GM23338 (cell line): Measurements from ENCODE around the gene MTARC2. TPM values are rescaled to one million over a fixed set of nuclear protein-coding genes. Genes with fewer than 3 reads are reported as not detected.

Experiments
- ATAC-seq: fragments of 200-7000 bp; cut with Tn5 transposase; 3 replicates; pipeline ENCODE4 v1.9.1; 2020
- DNase-seq: peaks from one replicate; pipeline ENCODE4 v3.0.0-alpha.2; 2015; ENCODE audit warnings: low spot score
- H2AFZ ChIP-seq: fragments of 200-600 bp; sonication (generic); 2 replicates; pipeline ENCODE4 v1.8.0; 2016; ENCODE audit warnings: antibody characterized with exemption, mild to moderate bottlenecking, moderate library complexity
- H3F3A ChIP-seq: fragments of 200-600 bp; sonication (generic); replicated peaks from 2 replicates; pipeline ENCODE4 v1.8.0; 2017; ENCODE audit warnings: antibody characterized with exemption, mixed run types, low read depth
- H3K27ac ChIP-seq: fragments of 200-600 bp; sonication (generic); 2 replicates; pipeline ENCODE4 v1.6.1; 2016; ENCODE audit warnings: low read depth
- H3K27me3 ChIP-seq: fragments of 200-600 bp; sonication (generic); 2 replicates; pipeline ENCODE4 v1.8.0; 2016; ENCODE audit warnings: mild to moderate bottlenecking, mixed run types, moderate library complexity; ENCODE audit not compliant: insufficient read depth
- H3K36me3 ChIP-seq: fragments of 200-600 bp; sonication (generic); 2 replicates; pipeline ENCODE4 v1.8.0; 2016; ENCODE audit warnings: mild to moderate bottlenecking; ENCODE audit not compliant: insufficient read depth
- H3K4me1 ChIP-seq: fragments of 200-600 bp; sonication (generic); 2 replicates; pipeline ENCODE4 v1.8.0; 2016; ENCODE audit warnings: mild to moderate bottlenecking, moderate library complexity; ENCODE audit not compliant: insufficient read depth
- H3K4me2 ChIP-seq: fragments of 200-600 bp; sonication (generic); 2 replicates; pipeline ENCODE4 v1.7.1; 2017; ENCODE audit warnings: mixed run types
- H3K4me3 ChIP-seq: fragments of 200-600 bp; sonication (generic); 2 replicates; pipeline ENCODE4 v1.6.1; 2016; ENCODE audit warnings: mixed run types
- H3K79me2 ChIP-seq: fragments of 200-600 bp; sonication (generic); replicated peaks from 2 replicates; pipeline ENCODE4 v1.8.0; 2017; ENCODE audit warnings: mild to moderate bottlenecking; ENCODE audit not compliant: insufficient read depth
- H3K9me2 ChIP-seq: fragments of 200-600 bp; sonication (generic); 2 replicates; pipeline ENCODE4 v1.8.0; 2017; ENCODE audit not compliant: insufficient read depth
- H4K20me1 ChIP-seq: fragments of 200-600 bp; sonication (generic); replicated peaks from 2 replicates; pipeline ENCODE4 v1.8.0; 2017; ENCODE audit warnings: mild to moderate bottlenecking; ENCODE audit not compliant: insufficient read depth
- H3K27ac Mint-ChIP-seq: 2 replicates; pipeline ENCODE4 v1.8.0; 2020; ENCODE audit warnings: inconsistent platforms, mild to moderate bottlenecking, moderate library complexity, mixed read lengths
- H3K27me3 Mint-ChIP-seq: 3 replicates; pipeline ENCODE4 v1.8.0; 2022; ENCODE audit warnings: low read depth, mild to moderate bottlenecking, moderate library complexity, mixed read lengths, inconsistent platforms; ENCODE audit not compliant: insufficient read depth, poor library complexity
- H3K36me3 Mint-ChIP-seq: 3 replicates; pipeline ENCODE4 v1.8.0; 2021; ENCODE audit warnings: low read depth, mild to moderate bottlenecking, inconsistent platforms, moderate library complexity, mixed read lengths
- H3K4me1 Mint-ChIP-seq: 3 replicates; pipeline ENCODE4 v1.8.0; 2020; ENCODE audit warnings: mild to moderate bottlenecking, inconsistent platforms, mixed read lengths
- H3K4me3 Mint-ChIP-seq: 3 replicates; pipeline ENCODE4 v1.8.0; 2021; ENCODE audit warnings: moderate library complexity, mild to moderate bottlenecking, inconsistent platforms, mixed read lengths
- H3K9me3 Mint-ChIP-seq: 3 replicates; pipeline ENCODE4 v1.8.0; 2020; ENCODE audit warnings: moderate library complexity, mild to moderate bottlenecking, inconsistent platforms, mixed read lengths
- CREB1 ChIP-seq: fragments of 250-450 bp; sonication (Bioruptor Pico); IDR thresholded peaks from 2 replicates; pipeline ENCODE4 v1.5.0; 2020; ENCODE audit warnings: low read depth, mild to moderate bottlenecking, moderate library complexity
- NANOG ChIP-seq: IDR thresholded peaks from 2 replicates; pipeline ENCODE4 v1.6.1; 2016; ENCODE audit warnings: antibody characterized with exemption, borderline replicate concordance
- polyA plus RNA-seq: library from polyadenylated mRNA; unstranded; fragments of >200 nt; fragmentation: Nextera tagmentation; extraction: Ambion mirVana; gene quantifications from 2 replicates; pipeline ENCODE4 v1.2.1, GENCODE V29; 2016
- total RNA-seq: library from RNA; depleted of rRNA; stranded (reverse); fragments of >200 nt; shearing (Covaris generic); gene quantifications from 2 replicates; pipeline ENCODE4 v1.2.3, GENCODE V29; 2014
- TF ChIP-seq, protein P1 (sequence below): IDR thresholded peaks from 2 replicates; pipeline ENCODE4 v1.6.1; 2016; ENCODE audit warnings: antibody characterized with exemption
- TF ChIP-seq, protein P2 (sequence below), 2 experiments: fragments of 200-600 bp in 1 of 2; sonication (generic) in 1 of 2; conservative IDR thresholded peaks; 2 replicates each; pipeline versions ENCODE4 v1.5.1 to v1.6.1; 2016 to 2017; ENCODE audit warnings: antibody characterized with exemption in 2 of 2, low read depth in 2 of 2, mild to moderate bottlenecking in 2 of 2, moderate library complexity in 1 of 2
- TF ChIP-seq, protein P3 (sequence below): fragments of 250-450 bp; sonication (Bioruptor Pico); IDR thresholded peaks from 2 replicates; pipeline ENCODE4 v1.5.0; 2020; ENCODE audit warnings: mild to moderate bottlenecking, moderate library complexity

Gene MTARC2
- total and polyA plus RNA-seq, 2 experiments from 2014 or later, result 4.1 to 8.0 TPM

DNA sequence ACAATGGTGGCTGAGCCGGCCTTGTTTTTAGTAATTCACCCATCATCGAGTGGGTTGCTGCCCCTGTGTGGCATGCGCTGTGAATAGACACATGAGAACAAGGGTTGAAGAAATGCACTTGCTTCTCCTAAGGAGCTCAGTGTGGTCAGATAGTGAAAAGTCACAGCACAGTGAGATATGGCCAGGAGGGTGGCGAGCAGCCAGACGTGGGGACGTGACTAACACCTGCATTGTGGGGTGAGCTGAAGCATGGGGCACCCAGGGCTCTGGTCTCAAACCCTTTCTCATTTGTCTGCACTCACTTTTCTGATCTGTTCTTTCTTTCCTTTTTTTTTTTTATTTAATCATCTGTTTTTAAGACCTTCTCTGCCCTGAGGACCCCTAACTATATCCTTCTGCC, 52.1 kb downstream of the MTARC2 start:
- no peak overlapping the region for H3K4me2 ChIP-seq
- H3K27ac ChIP-seq, result no peak overlapping the region
- H3K36me3 ChIP-seq, result no peaks in the 10 kb centered on the region; the same call in 1 of the 2 replicates
- Mint-ChIP-seq H3K4me3 (no peak overlapping the region), H3K27ac (no peak overlapping the region; the same call in 1 of the 2 replicates), H3K4me1 (peaks cover 4% of the 10 kb centered on the region; the same call in 1 of the 3 replicates), H3K27me3 (no peaks in the 10 kb centered on the region), H3K9me3 (no peaks in the 10 kb centered on the region), H3K36me3 (peaks cover 67% of the 10 kb centered on the region)
- H2AFZ ChIP-seq, result no peak overlapping the region
- ATAC-seq (no peak), DNase-seq (no peak)
- H3K27me3 ChIP-seq, result no peaks in the 10 kb centered on the region
- no peaks in the 10 kb centered on the region for H3K79me2 ChIP-seq
- no peaks in the 10 kb centered on the region for H3K9me2 ChIP-seq
- TF ChIP-seq NANOG (no peak), CREB1 (no peak)
- TF ChIP-seq, protein P1, sequence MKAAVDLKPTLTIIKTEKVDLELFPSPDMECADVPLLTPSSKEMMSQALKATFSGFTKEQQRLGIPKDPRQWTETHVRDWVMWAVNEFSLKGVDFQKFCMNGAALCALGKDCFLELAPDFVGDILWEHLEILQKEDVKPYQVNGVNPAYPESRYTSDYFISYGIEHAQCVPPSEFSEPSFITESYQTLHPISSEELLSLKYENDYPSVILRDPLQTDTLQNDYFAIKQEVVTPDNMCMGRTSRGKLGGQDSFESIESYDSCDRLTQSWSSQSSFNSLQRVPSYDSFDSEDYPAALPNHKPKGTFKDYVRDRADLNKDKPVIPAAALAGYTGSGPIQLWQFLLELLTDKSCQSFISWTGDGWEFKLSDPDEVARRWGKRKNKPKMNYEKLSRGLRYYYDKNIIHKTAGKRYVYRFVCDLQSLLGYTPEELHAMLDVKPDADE, result no peak
- H4K20me1 ChIP-seq, result peaks cover 3% of the 10 kb centered on the region; the same call in 1 of the 2 replicates
- H3K4me1 ChIP-seq, result no peaks in the 10 kb centered on the region
- H3F3A ChIP-seq, result no peaks in the 10 kb centered on the region
- H3K4me3 ChIP-seq, result no peak overlapping the region

DNA sequence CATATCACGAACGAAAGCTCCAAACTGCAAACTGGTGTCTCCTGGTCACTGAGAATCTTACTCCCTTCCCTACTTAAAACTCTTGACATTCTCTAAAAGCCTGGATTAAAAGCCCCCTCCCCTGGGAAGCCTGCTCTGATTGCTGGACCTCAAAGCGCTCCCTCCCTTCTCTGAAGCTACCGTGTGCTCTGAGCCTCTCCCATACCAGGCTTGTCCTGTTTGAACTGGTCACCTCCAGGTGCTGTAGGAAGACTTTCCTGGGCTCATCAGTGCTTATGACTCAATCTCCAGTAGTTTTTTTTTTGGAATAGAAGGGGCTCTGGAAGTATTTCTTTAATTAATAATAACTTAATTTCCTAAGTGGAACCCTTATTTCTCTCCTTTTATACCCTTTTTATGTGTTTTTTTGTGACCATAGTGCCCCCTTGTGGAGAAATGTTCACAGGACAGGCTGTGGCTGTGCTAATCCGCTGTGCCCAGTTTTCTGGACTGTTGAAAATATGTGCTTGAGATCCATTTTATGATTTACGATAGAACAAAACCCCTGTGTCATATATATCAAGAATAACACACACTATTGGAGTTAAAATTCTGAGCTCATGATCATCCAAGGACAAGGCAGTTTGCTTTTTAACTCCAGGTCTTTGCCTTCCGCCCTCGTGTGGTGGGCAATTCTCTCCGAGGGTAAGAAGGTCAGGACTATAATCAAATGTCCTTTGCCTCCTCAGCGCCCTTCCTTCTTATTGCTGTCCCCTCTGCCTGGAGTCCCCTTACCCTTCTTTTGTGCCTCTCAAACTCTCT, 55.5 kb downstream of the MTARC2 start:
- H3K9me3 Mint-ChIP-seq, result no peaks in the 10 kb centered on the region
- Histone ChIP-seq H3F3A (no peaks in the 10 kb centered on the region), H3K36me3 (peaks cover 5% of the 10 kb centered on the region), H3K4me2 (no peak overlapping the region), H3K27me3 (no peaks in the 10 kb centered on the region), H3K79me2 (no peaks in the 10 kb centered on the region), H3K27ac (no peak overlapping the region), H2AFZ (no peak overlapping the region), H4K20me1 (peaks cover 4% of the 10 kb centered on the region; the same call in 1 of the 2 replicates), H3K9me2 (no peaks in the 10 kb centered on the region), H3K4me1 (no peaks in the 10 kb centered on the region), H3K4me3 (no peak overlapping the region)
- peak; percentile 88 for ATAC-seq
- H3K27ac Mint-ChIP-seq, result peak overlapping the region; percentile 88
- DNase-seq, result peak; percentile 61
- no peak for TF ChIP-seq NANOG
- TF ChIP-seq, protein P2, sequence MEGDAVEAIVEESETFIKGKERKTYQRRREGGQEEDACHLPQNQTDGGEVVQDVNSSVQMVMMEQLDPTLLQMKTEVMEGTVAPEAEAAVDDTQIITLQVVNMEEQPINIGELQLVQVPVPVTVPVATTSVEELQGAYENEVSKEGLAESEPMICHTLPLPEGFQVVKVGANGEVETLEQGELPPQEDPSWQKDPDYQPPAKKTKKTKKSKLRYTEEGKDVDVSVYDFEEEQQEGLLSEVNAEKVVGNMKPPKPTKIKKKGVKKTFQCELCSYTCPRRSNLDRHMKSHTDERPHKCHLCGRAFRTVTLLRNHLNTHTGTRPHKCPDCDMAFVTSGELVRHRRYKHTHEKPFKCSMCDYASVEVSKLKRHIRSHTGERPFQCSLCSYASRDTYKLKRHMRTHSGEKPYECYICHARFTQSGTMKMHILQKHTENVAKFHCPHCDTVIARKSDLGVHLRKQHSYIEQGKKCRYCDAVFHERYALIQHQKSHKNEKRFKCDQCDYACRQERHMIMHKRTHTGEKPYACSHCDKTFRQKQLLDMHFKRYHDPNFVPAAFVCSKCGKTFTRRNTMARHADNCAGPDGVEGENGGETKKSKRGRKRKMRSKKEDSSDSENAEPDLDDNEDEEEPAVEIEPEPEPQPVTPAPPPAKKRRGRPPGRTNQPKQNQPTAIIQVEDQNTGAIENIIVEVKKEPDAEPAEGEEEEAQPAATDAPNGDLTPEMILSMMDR (conservative IDR thresholded peaks at IDR 0.05; ENCODE audit: low read depth in 2 of 2), result peak; percentile 66 to 96
- peaks cover 65% of the 10 kb centered on the region for H3K36me3 Mint-ChIP-seq
- H3K4me1 Mint-ChIP-seq, result peaks cover 13% of the 10 kb centered on the region; the same call in 2 of the 3 replicates
- H3K27me3 Mint-ChIP-seq, result peaks cover 2% of the 10 kb centered on the region
- no peak overlapping the region for H3K4me3 Mint-ChIP-seq

DNA sequence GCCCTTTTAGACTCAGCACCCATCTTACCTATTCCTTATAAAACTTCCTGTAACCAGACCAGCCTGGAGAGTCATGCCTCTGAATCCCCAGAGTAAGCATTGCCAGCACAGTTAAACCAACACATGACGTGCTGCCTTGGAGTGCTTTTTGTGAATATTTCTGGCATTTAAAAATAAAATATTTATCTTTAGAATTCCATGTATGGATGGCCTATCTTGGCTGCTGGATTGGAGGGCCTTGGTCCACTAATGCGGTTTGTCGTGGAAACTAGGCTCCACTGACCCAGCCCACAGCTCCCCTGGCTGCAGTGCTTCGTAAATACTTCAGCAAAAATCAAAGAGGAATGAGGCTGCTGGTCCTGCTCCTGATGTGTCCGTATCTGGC, 56.1 kb downstream of the MTARC2 start:
- H3K27me3 ChIP-seq, result no peaks in the 10 kb centered on the region
- Mint-ChIP-seq H3K27ac (no peak overlapping the region), H3K4me3 (no peak overlapping the region), H3K36me3 (peaks cover 59% of the 10 kb centered on the region), H3K9me3 (no peaks in the 10 kb centered on the region), H3K4me1 (peaks cover 13% of the 10 kb centered on the region; the same call in 2 of the 3 replicates), H3K27me3 (peaks cover 2% of the 10 kb centered on the region)
- no peak overlapping the region for H2AFZ ChIP-seq
- H3K4me3 ChIP-seq, result no peak overlapping the region
- no peak for ATAC-seq
- no peaks in the 10 kb centered on the region for H3K79me2 ChIP-seq
- H3K4me1 ChIP-seq, result no peaks in the 10 kb centered on the region
- no peaks in the 10 kb centered on the region for H3F3A ChIP-seq
- H3K9me2 ChIP-seq, result no peaks in the 10 kb centered on the region
- no peak overlapping the region for H3K27ac ChIP-seq
- DNase-seq, result no peak
- no peak overlapping the region for H3K4me2 ChIP-seq
- H4K20me1 ChIP-seq, result peaks cover 4% of the 10 kb centered on the region; the same call in 1 of the 2 replicates
- peaks cover 5% of the 10 kb centered on the region for H3K36me3 ChIP-seq
- TF ChIP-seq, protein P3, sequence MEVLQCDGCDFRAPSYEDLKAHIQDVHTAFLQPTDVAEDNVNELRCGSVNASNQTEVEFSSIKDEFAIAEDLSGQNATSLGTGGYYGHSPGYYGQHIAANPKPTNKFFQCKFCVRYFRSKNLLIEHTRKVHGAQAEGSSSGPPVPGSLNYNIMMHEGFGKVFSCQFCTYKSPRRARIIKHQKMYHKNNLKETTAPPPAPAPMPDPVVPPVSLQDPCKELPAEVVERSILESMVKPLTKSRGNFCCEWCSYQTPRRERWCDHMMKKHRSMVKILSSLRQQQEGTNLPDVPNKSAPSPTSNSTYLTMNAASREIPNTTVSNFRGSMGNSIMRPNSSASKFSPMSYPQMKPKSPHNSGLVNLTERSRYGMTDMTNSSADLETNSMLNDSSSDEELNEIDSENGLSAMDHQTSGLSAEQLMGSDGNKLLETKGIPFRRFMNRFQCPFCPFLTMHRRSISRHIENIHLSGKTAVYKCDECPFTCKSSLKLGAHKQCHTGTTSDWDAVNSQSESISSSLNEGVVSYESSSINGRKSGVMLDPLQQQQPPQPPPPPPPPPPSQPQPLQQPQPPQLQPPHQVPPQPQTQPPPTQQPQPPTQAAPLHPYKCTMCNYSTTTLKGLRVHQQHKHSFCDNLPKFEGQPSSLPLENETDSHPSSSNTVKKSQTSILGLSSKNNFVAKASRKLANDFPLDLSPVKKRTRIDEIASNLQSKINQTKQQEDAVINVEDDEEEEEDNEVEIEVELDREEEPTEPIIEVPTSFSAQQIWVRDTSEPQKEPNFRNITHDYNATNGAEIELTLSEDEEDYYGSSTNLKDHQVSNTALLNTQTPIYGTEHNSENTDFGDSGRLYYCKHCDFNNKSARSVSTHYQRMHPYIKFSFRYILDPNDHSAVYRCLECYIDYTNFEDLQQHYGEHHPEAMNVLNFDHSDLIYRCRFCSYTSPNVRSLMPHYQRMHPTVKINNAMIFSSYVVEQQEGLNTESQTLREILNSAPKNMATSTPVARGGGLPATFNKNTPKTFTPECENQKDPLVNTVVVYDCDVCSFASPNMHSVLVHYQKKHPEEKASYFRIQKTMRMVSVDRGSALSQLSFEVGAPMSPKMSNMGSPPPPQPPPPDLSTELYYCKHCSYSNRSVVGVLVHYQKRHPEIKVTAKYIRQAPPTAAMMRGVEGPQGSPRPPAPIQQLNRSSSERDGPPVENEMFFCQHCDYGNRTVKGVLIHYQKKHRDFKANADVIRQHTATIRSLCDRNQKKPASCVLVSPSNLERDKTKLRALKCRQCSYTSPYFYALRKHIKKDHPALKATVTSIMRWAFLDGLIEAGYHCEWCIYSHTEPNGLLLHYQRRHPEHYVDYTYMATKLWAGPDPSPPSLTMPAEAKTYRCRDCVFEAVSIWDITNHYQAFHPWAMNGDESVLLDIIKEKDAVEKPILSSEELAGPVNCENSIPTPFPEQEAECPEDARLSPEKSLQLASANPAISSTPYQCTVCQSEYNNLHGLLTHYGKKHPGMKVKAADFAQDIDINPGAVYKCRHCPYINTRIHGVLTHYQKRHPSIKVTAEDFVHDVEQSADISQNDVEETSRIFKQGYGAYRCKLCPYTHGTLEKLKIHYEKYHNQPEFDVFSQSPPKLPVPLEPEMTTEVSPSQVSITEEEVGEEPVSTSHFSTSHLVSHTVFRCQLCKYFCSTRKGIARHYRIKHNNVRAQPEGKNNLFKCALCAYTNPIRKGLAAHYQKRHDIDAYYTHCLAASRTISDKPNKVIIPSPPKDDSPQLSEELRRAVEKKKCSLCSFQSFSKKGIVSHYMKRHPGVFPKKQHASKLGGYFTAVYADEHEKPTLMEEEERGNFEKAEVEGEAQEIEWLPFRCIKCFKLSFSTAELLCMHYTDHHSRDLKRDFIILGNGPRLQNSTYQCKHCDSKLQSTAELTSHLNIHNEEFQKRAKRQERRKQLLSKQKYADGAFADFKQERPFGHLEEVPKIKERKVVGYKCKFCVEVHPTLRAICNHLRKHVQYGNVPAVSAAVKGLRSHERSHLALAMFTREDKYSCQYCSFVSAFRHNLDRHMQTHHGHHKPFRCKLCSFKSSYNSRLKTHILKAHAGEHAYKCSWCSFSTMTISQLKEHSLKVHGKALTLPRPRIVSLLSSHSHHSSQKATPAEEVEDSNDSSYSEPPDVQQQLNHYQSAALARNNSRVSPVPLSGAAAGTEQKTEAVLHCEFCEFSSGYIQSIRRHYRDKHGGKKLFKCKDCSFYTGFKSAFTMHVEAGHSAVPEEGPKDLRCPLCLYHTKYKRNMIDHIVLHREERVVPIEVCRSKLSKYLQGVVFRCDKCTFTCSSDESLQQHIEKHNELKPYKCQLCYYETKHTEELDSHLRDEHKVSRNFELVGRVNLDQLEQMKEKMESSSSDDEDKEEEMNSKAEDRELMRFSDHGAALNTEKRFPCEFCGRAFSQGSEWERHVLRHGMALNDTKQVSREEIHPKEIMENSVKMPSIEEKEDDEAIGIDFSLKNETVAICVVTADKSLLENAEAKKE (CRISPR knock-in tag), result no peak
